Tibial artery (tissue), 4 donors: ENCODE results near the gene GAK.
"Not testable (repeated sequence)": the region's sequence is repeated elsewhere in the genome, so short reads cannot be mapped to it uniquely, and the experiment has no call there.

ENCODE experiments used
- DNase-seq, 2 donors: peaks; one replicate each; pipeline ENCODE4 v3.0.0-alpha.2; 2019
- H3K27ac ChIP-seq, 2 donors: fragments of 200-600 bp; sonication (generic) in 1 of 2; 1 replicate in 1 of 2; 2 replicates in 1 of 2; pipeline ENCODE4 v1.5.1; 2018 to 2019; ENCODE audit warnings: mild to moderate bottlenecking in 1 of 2
- H3K27me3 ChIP-seq, 2 donors: fragments of 200-600 bp; sonication (generic) in 1 of 2; one replicate each; pipeline versions ENCODE4 v1.5.1 to v1.6.0; 2016 to 2019
- H3K36me3 ChIP-seq, 3 donors: fragments of 200-600 bp; sonication (generic) in 2 of 3; one replicate each; pipeline ENCODE4 v1.5.1; 2016 to 2019; ENCODE audit warnings: mild to moderate bottlenecking in 2 of 3
- H3K4me1 ChIP-seq, 4 donors: fragments of 200-600 bp; sonication (generic) in 2 of 4; 1 replicate in 3 of 4; 2 replicates in 1 of 4; pipeline ENCODE4 v1.5.1; 2016 to 2019
- H3K4me3 ChIP-seq, 2 donors: fragments of 200-600 bp; sonication (generic) in 1 of 2; 1 replicate in 1 of 2; 2 replicates in 1 of 2; pipeline ENCODE4 v1.5.1; 2018 to 2019; ENCODE audit warnings: mild to moderate bottlenecking in 2 of 2
- H3K9me3 ChIP-seq, 3 donors: fragments of 200-600 bp; sonication (generic) in 1 of 3; one replicate each; pipeline ENCODE4 v1.5.1; 2016 to 2019
- CTCF ChIP-seq, 2 experiments: fragments of 200-600 bp in 1 of 2; fragments of 450-650 bp in 1 of 2; IDR thresholded peaks; one replicate each; pipeline ENCODE4 v1.5.1; 2017 to 2019; ENCODE audit warnings: antibody characterized with exemption in 2 of 2, mild to moderate bottlenecking in 1 of 2, moderate library complexity in 1 of 2
- intact Hi-C: fragments of 100-400 bp; cut with DNase I; formaldehyde crosslinking; loops from one replicate; pipeline ENCODE4 v1.15.0; 2023; ENCODE audit warnings: low total_unique reads

The GAK gene

GRCh38 chr4:926538-926937, 5.6 kb downstream of the GAK start:
- Histone ChIP-seq H3K27ac (no peak overlapping the region), H3K36me3 (peaks cover 0 to 6% (median 4%) of the 10 kb centered on the region in 3 donors), H3K9me3 (no peaks in the 10 kb centered on the region), H3K4me3 (no peak overlapping the region), H3K4me1 (peaks cover 0 to 46% (median 30%) of the 10 kb centered on the region in 4 donors), H3K27me3 (no peaks in the 10 kb centered on the region)
- DNase-seq = peak in 1 of 2 donors; percentile 23
- no peak for TF ChIP-seq CTCF (IDR thresholded peaks at IDR 0.05)
- intact Hi-C loops = no loop called here

- Histone ChIP-seq H3K27me3 (no peaks in the 10 kb centered on the region), H3K4me1 (peaks cover 0 to 40% (median 24%) of the 10 kb centered on the region in 4 donors), H3K4me3 (no peak overlapping the region), H3K27ac (no peak overlapping the region), H3K36me3 (peaks cover 0 to 6% (median 4%) of the 10 kb centered on the region in 3 donors), H3K9me3 (no peaks in the 10 kb centered on the region)
- TF ChIP-seq CTCF (IDR thresholded peaks at IDR 0.05) = no peak
- intact Hi-C loops = no loop called here
- peak in 1 of 2 donors; percentile 33 for DNase-seq
Observed at GRCh38 chr4:925771-926500, 6.2 kb downstream of the GAK start.

DNA sequence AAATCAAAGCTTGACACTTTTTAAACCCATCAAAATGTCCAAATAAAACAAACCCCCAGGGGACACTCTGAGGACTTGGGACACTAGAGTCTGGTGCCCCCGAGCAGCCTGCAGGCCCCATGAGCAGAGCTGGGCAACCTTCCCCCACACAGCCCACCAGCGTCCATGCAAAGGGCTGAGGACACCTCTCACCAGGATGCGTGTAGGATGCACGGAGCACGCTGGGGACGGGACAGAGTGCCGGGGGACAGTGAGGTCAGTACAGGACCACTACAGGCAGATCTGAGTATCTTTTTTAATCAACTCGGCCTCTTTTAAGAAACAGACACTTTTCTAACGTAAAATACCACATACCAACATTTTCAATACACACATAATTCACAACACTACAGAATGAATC, 6.9 kb downstream of the GAK start:
- no peaks in the 10 kb centered on the region for H3K9me3 ChIP-seq
- H3K36me3 ChIP-seq = peaks cover 0 to 6% (median 4%) of the 10 kb centered on the region in 3 donors
- H3K4me3 ChIP-seq = no peak overlapping the region
- H3K27ac ChIP-seq = no peak overlapping the region
- H3K27me3 ChIP-seq = no peaks in the 10 kb centered on the region
- DNase-seq = peak in 1 of 2 donors; percentile 37
- intact Hi-C loops = no loop called here
- TF ChIP-seq CTCF (IDR thresholded peaks at IDR 0.05) = no peak
- peaks cover 0 to 32% (median 16%) of the 10 kb centered on the region in 4 donors for H3K4me1 ChIP-seq

DNA sequence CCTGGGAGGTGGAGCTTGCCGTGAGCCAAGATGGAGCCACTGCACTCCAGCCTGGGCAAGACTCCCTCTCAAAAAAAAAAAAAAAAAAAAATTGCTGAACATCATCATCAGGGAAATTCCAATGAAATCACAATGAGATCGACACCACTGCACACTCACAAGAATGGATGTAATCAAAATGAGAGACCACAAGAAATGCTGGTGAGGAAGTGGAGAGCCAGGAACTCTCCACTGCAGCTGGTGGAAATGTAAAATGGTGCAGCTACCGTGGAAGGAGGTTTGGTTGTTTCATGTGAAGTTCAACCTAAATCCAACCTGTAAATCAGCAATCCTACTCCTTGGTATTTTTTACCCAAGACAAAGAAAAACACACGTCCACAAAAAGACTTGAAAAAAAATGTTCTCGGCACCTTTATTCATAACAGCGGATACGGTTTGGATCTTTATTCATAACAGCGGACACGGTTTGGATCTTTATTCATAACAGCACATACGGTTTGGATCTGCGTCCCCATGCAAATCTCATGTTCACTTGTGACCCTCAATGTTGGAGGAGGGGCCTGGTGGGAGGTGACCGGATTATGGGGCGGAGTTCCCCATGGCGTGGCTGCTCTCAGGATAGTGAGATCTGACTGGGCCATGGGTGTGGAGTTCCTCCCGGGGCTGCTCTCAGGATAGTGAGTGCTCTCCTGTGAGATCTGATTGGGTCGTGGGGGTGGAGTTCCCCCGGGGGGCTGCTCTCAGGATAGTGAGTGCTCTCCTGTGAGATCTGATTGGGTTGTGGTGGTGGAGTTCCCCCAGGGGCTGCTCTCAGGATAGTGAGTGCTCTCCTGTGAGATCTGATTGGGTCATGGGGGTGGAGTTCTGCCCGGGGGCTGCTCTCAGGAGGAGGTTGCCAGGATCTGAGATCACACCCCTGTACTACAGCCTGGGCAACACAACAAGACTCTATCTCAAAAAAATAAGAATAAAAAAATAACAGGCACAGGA, 7.7 kb downstream of the GAK start:
- DNase-seq = peak in 1 of 2 donors; percentile 27
- TF ChIP-seq CTCF (IDR thresholded peaks at IDR 0.05) = no peak
- H3K27ac ChIP-seq = no peak overlapping the region
- H3K4me1 ChIP-seq = peaks cover 0 to 27% (median 12%) of the 10 kb centered on the region in 4 donors
- H3K9me3 ChIP-seq = no peaks in the 10 kb centered on the region
- intact Hi-C loops = no loop called here
- peaks cover 0 to 6% (median 4%) of the 10 kb centered on the region in 3 donors for H3K36me3 ChIP-seq
- no peaks in the 10 kb centered on the region for H3K27me3 ChIP-seq
- no peak overlapping the region for H3K4me3 ChIP-seq

- peaks cover 0 to 15% (median 4%) of the 10 kb centered on the region in 4 donors for H3K4me1 ChIP-seq
- peak in 1 of 2 donors; percentile 29 for DNase-seq
- intact Hi-C loops = no loop called here
Observed at GRCh38 chr4:921830-922331, 10.2 kb downstream of the GAK start.

DNA sequence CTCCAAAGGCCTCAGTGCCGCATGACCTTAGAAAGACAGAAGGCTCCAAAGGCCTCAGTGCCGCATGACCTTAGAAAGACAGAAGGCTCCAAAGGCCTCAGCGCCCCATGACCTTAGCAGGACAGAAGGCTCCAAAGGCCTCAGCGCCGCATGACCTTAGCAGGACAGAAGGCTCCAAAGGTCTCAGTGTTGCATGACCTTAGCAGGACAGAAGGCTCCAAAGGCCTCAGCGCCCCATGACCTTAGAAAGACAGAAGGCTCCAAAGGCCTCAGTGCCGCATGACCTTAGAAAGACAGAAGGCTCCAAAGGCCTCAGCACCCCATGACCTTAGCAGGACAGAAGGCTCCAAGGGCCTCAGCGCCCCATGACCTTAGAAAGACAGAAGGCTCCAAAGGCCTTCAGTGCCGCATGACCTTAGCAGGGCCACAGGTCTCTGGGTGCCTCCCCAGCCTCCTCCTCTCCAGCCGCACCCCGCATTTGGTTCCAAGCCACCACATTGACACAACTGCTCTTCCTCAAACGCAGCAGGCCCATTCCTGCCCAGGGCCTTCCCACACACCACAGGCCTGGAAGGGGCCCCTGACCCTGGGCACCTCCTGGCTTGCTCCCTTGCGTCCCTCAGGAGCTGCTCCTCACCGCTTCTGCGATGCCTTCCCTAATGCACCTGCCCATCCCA, 13.0 kb downstream of the GAK start:
- peak in 1 of 2 donors; percentile 48 for DNase-seq
- H3K27me3 ChIP-seq, intact Hi-C loops, H3K4me3 ChIP-seq, H3K27ac ChIP-seq, H3K36me3 ChIP-seq, H3K9me3 ChIP-seq: not testable (repeated sequence)
- peaks cover 0 to 12% (median 2%) of the 10 kb centered on the region in 4 donors for H3K4me1 ChIP-seq

More at GRCh38 chr4:921830-922331, 10.2 kb downstream of the GAK start:
- H3K27me3 ChIP-seq = no peaks in the 10 kb centered on the region
- no peak overlapping the region for H3K4me3 ChIP-seq
- no peak overlapping the region for H3K27ac ChIP-seq
- no peak for TF ChIP-seq CTCF (IDR thresholded peaks at IDR 0.05)
- H3K9me3 ChIP-seq = no peaks in the 10 kb centered on the region
- peaks cover 0 to 6% (median 4%) of the 10 kb centered on the region in 3 donors for H3K36me3 ChIP-seq

DNA sequence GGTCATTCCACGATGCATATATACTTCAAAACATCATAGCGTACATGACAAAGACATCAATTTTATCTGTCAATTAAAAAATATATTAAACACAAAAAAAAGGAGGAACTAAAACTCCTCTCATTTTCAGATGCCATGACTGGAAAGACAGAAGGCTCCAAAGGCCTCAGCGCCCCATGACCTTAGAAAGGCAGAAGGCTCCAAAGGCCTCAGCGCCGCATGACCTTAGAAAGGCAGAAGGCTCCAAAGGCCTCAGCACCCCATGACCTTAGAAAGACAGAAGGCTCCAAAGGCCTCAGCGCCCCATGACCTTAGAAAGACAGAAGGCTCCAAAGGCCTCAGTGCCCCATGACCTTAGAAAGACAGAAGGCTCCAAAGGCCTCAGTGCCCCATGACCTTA, 13.5 kb downstream of the GAK start:
- H3K9me3 ChIP-seq, H3K36me3 ChIP-seq, DNase-seq, H3K27ac ChIP-seq, intact Hi-C loops, H3K4me3 ChIP-seq, H3K27me3 ChIP-seq: not testable (repeated sequence)
- peaks cover 0 to 12% (median 2%) of the 10 kb centered on the region in 4 donors for H3K4me1 ChIP-seq
